Stimulated activated CD8-positive, alpha-beta memory T cell treated with anti-CD3 and anti-CD28 coated beads, Interleukin-15, amount 100 ng/mL, for 4 hours (primary cell): ENCODE data around the gene CYTH3.
"Not testable (repeated sequence)": the region's sequence is repeated elsewhere in the genome, so short reads cannot be mapped to it uniquely, and the experiment has no call there.

Source experiments
- DNase-seq, 2 donors: peaks; one replicate each; pipeline ENCODE4 v3.0.0-alpha.2; 2020; ENCODE audit warnings: low read depth in 2 of 2

CYTH3 gene

DNA sequence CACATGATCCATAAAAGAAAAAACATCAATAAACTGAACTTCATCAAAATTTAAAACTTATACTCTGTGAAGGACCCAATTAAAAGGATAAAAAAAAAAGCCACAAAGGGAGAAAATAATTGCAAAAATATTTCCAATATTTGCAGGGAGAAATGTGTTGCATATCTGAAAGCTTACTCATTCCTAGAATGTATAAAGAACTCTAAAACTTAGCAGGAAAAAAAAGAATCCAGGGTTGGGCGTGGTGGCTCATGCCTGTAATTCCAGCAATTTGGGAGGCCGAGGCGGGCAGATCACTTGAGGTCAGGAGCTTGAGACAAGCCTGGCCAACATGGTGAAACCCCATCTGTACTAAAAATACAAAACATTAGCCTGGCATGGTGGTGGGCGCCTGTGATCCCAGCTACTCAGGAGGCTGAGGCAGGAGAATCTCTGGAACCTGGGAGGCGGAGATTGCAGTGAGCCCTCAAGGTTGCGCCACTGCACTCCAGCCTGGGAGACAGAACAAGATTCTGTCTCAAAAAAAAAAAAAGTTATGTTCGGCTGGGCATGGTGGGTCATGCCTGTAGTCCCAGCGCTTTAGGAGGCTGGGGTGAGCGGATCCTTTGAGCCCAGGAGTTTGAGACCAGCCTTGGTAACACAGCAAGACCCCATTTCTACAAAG, 11.1 kb upstream of the CYTH3 start:
- not testable (repeated sequence) for DNase-seq

DNA sequence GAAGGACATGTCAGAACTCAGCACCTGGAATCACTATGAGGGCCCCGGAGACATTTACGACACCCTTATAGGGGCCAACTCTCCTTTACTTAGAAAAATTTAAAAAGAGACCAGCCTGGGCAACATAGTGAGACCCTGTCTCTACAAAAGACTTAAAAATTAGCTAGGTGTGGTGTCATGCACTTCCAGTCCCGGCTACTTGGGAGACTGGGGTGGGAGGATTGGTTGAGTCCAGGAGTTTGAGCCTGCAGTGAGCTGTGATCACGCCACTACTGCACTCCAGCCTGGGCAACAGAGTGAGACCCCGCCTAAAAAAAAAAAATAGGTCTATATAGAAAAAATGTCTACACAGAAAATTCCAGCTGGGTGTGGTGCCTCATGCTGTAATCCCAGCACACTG, 7.5 kb upstream of the CYTH3 start:
- DNase-seq, result no peak

DNA sequence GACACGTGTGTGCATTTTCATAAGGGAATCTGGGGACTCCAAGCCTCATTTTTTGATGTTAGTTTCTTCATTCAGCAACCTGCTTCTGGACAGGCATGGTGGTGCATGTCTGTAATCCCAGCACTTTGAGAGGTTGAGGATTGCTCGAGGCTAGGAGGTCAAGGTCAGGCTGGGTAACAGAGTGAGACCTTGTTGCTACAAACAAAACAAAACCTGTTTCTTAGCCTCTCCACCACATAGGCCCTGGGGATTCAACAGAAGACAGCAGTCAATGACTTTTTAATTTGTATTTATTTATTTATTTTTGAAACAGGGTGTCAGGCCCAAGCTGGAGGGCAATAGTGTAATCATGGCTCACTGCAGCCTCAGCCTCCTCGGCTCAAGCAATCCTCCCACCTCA, 6.9 kb upstream of the CYTH3 start:
- no peak for DNase-seq

DNA sequence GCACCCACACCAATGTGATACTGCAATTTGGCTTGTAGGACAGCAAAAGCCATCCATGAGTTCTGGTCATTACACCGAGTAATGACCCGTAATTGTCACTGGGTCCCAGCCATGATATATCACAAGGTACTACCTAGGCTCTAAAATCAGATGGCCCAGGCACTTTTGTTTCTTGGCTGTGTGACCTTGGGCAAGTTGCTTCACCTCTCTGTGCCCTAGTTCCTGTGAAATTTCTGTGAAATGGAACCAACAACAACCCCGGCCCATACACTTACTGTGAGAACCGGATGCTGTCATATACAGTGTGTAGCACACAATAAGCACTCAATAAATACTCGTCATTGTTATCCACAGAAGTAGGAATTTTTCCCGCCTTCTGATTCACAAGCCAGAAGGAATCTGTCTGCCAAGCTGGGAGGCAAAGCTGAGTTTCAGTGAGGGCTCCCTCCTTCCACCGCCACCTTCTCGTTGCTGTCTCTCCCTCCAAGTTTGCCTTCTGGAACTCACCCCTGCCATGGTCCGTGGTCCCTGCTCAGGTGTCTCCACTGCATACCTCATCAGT, 6.4 kb upstream of the CYTH3 start:
- no peak for DNase-seq

DNA sequence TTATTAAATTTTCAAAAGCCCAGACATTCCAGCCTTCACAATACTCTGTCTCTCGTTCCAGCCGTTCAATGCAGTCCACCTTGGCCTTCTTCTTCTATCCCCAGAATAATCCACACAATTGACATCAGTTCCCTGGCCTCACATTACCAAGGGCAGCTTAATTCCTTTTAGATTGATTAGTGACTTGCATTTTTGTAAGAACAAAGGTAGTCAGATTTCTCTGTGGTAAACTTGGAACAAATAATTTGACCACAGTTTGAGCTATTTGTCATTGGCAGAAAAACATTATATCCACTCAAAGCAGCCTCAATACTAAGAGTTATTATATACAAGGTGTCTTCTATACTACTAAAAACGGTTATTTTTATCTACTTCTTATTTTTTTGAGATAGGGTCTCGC, 5.1 kb upstream of the CYTH3 start:
- no peak for DNase-seq

DNA sequence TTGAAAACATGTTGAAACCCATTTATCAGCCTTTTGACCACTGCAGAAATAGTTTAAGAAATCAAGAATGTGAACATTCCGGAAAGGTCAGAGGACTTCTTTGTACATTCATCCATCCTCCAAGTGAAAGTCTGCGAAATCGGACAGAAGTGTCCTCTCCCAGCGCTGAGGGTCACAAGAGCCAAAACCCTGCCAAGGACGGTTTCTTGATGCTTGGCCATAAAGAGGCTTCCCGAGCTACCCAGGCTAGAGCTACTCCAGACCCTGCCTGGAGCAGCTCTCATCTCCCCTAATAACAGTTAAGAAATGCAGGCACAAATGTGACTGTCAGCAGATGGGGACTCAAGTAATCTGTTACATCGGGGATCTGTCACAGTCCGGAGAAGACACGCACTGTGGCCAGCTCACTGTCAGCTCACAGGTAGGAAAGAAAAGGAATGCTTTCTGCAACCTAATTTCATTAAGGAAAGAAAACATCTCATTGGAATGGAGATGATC, 4.5 kb upstream of the CYTH3 start:
- DNase-seq, result no peak

DNA sequence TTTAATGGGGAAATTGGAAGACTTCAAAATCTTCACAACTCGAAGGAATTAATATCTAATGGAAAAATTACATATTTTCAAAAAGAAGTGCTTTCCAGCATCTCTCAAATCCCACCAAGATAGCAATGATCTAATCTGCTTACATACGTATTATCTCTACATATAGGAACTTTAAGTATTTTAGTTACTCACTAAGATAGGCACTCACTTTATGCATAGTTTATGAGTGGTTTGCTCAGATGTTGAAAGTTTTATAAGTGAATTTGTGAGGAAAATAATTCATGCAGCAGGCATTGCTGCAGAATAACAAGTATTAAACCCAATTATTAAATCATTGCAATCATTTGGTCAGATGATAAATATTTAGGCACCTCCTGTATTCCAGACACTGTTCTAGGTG, 2.3 kb upstream of the CYTH3 start:
- DNase-seq, result no peak

DNA sequence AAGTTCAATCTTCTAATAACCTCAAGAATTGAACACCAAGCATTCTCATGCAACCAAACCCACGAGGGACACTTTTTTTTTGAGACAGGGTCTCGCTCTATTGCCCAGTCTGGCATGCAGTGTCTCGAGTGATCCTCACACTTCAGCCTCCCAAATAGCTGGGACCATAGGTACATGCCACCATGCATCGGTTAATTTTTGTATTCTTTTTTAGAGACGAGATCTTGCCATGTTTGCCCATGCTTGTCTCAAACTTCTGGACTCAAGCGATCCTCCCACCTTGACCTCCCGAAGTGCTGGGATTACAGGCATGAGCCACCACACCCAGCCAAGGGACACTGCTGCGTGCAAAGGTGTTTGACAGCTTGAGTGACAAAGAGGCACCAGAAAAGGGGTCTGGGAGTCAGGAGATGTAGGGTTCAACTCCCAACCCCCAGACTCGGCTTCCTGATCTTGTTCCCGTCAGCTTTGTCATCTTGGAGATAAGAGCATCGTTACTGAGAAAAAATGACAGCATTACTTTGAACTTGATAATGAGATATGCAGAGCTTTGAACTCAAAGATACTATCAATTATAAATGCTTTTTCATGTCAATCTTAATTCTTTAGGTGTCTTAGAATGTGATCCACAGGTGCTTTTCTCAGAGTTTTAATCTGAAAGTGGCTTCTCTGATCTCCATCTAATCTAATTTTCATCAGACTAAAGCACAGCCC, 1.6 kb upstream of the CYTH3 start:
- no peak for DNase-seq

DNA sequence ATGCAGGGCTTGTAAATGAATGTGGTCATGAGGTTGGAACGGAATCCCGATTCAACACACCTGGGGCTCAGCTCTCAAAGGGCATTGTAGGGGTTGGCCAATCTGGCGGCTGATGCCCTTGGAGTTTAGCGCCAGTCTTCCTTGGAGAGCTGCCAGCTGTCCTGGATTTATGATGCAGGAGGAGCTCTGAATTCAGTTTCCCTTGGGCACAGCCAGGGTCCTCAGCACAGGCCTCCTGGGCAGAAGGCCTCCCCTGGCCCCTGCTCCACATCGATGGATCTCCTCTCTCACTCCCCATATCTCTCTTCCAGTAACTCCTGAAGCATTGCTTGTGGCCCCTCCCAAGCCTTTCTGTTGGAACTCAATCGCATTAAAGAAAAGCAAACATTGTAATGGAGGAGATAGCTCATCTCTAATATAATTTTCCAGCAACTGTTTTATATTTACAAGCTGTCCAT, 985 bp upstream of the CYTH3 start:
- DNase-seq, result no peak

DNA sequence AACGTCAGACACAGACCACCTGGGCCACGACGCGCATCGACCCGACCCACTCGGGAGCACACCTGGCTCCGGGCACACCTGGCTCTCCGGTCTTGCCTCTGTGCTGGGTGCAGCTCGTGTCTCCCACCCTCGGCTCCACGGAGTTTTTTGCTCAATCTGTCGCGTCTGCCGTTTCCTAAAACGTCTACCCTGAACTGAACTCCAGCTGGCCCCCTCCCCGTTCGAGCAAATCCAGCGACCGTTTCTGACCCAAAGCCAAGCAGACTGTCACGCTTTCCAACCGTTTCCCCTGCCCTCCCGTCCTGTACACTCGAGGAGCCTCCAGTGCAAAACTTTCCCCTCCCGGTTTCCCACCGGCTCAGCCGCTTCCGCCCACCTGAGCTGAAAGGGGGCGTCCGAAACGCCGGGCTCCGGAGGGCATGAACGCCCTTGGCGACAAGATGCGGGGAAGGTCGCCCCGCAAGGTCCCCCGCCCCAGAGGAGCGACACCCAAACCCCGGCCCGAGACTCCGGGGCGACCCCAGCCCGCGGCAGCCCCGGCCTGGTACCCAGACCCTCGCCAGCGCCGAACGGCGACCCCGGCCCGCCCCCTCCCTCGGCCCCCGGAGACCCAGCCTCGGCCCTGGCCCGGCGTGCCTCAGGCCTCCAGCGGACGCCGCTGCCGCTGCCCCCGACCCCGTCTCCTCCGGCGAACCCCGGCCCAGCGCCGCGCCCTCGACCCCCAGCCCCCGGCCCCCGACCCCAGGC, 557 bp downstream of the CYTH3 start:
- DNase-seq, result no peak

DNA sequence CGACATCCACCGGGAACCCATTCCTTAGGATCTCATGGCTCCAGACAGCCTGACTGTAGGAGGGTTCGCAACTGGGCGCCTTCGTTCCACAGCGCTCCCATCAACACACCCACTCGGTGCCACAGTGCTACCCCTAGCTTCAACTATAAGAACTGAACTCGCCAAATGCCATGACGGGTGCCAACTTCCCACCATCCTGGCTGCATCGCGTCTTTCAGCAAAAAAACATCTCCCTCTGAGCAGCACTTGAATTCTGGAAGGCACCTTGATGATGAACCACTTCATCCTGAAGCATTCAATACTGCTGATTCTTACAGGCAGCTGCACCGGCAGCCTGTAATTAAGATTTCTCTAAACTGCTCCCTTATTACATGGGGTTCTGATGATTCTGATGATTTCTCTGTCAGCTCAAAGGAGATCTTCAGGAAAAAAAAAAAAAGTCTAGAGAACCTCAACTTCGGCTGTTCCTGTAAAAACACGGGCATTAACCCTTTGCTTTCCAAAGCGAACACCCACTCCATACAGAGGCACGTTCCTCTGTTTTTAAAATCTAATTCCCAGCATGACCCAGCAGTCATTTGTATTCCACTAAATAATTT, 1.3 kb downstream of the CYTH3 start:
- DNase-seq, result peak in 1 of 2 donors; percentile 9

DNA sequence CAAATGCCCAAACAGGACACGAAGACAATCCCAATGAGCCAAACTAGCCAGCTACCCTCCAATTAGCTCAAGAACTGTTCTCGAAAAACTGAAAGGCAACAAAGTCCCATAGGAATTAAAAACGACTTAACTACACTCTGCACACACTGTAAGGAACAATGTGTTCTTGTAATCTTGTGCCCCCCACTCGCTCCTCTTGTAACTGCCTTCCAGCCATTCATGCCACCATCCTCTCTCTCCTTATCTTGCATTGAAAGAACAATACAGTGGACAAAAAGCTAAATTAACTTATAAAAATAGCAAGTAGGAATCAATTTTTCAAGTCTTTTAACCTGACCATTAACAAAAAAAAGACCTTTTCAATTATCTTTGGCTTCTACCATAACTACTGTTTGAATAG, 2.9 kb downstream of the CYTH3 start:
- no peak for DNase-seq

DNA sequence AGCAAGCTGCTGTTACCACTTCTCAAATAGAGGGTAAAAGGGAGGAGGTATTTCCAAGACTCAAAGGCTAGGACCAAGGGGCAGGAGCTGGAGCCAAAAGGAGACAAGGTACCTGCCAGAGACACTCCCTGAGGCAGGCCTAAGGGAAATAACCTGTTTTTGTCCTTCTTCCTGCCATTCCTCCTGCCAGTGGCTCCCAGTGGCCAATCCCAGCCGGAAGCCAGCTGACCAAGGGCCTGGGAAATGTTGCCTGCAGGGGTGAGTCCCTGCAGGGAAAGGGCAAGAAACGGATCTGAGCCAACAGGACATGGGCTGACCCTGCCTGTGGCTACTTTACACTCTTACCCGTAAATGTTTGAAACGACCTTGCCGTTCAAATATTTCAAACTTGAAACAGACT, 3.5 kb downstream of the CYTH3 start:
- DNase-seq, result no peak

DNA sequence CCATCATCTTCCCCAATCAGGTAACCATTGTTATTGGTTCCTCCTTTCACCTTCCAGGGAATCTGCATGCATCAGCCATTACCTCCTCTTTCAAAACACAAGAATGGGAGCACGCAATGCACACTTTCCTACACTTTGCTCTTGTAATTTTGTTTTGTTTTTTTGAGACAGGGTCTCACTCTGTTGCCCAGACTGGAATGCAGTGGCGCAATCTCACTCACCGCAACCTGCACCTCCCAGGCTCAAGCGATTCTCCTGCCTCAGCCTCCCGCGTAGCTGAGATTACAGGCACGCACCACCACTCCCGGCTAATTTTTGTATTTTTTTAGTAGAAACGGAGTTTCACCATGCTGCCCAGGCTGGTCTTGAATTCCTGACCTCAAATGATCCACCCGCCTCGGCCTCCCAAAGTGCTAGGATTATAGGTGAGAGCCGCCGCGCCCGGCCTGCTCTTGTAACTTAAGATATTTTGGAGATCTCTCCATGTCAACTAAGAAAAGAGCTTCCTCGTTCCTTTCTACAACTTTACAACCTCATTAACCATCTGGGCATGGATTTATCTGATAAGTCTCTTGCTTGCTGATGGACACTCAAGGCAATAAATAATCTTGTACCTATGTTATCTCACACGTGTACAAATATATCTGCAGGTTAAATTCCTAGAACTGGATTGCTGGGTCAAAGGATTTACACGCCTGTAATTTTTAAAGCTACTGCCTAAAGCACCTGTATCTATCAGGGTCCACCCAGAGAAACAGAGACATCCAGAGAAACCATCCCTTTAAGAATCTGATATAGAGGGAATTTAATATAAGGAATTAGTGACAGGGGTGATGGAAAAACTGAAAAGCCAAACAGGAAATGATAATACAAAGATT, 4.2 kb downstream of the CYTH3 start:
- DNase-seq, result no peak

DNA sequence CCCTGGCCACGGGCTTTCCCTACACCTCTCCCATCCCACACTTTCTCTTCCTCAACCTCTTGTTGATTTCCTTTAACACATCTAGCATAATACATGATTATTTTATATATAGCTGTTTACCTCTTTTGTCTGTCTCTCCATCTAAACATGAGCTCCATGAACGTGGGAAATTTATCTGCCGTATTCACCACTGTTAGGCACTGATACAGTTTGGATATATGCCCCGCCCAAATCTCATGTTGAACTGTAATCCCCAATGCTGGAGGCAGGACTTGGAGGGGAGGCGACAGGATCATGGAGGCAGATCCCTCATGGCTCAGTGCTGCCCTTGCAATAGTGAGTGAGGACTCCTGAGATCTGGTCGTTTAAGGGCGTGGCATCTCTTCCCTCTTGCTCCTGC, 5.7 kb downstream of the CYTH3 start:
- no peak for DNase-seq

DNA sequence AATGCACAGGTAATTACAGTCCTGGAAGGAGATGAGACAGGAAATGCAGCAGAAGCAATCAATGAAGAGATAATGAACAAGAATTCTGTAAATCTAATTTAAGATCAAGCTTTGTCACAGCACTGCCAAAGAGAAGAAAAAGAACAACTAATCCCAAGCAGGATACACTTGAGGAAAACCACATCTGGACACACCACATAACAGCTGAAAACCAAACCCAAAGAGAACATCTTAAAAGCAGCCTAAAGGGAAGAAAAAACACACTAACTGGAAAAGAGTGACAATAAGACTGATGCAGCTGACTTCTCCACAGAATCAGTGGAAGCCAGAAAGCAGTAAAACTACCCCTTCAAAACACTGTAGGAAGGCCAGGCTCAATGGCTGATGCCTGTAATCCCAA, 10.2 kb downstream of the CYTH3 start:
- no peak for DNase-seq

DNA sequence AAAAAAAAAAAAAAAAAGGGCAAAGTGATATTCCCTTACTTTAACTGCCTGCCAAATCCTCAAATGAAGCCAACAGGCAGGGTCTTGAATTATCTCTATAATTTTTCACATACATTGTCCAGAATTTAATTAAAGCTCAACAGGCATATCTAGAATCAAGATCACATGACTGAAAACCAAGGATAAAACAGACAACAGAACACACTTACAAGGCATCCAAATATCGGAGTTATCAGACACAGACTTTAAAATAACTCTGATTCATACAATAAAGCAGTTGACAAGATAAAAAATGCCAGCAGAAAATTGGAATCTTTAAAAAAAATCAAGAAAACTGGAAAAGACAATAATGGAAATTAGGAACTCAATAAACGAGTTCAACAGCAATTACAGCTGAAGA, 10.7 kb downstream of the CYTH3 start:
- no peak for DNase-seq

DNA sequence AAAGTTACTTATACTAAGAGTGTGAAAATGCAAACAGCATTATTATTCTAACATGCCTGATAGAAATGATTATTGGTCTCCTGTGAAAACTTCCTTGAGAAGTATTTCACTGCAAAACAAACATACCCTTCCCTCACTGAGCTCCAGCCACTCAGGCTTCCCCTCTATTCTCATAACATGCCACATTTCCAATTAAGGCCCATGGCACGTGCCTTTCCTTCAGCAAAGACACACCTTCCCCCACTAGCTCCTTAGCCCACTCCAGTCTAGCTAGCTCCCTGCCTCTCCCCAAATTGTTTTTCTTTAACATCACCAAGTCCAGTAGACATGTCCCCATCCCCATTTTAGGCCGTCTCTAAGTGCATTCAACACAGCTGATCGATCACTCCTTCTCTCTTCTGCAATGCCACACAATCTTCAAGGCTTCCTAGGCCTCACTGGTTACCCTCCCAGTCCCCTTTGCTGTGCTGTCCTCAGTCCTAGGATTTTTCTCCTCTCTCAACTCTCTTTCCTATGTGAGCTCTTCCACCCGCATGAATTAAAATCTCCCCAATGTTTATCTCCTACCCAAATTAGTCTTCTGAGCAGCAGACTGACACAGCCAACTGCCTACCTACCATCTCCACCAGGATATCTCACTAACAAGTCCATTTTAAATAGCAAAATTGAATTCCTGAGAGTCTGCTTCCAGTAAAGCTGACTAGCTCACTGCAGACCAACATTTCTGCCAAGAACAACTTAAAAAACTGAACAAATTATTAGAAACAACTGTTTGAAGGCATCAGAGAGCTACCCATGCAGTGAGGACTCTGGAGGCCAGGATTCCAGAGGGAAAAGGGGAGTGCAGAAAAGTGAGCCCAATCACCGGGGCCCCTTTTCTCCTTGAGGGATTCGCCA, 11.9 kb downstream of the CYTH3 start:
- no peak for DNase-seq

DNA sequence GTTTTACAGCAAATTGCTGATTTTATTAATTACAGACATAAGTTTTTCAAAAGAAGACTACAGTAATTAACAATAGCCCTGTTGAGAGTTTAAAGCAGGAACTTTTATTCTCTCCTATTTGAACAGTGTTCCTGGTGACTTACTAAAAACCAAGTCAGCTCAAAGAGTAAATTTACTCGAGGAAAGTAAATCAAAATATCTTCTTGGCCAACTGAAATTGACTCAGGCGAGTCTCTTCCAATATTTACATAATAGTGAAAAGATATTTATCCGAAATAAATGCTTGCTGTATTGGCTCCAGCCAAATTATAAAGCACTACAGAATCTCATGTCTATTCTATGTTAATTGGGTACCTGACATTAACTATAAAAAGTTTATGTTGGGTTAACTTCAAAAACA, 13.2 kb downstream of the CYTH3 start:
- no peak for DNase-seq
